Common myeloid progenitor, CD34-positive (primary cell): ENCODE results near the gene FAM169A.

Experiments used
- CTCF ChIA-PET: fragments of 350-600 bp; sonication (Branson Sonifier 250); formaldehyde crosslinking; loops from one replicate; lab custom pipeline; 2021; ENCODE audit warnings: antibody characterized with exemption; lab: Charles Lee
- POLR2A ChIA-PET: fragments of 350-600 bp; sonication (Branson Sonifier 250); formaldehyde crosslinking; loops from one replicate; lab custom pipeline; 2021; ENCODE audit warnings: antibody characterized with exemption; lab: Charles Lee
- DNase-seq, 3 donors: peaks; one replicate each; pipeline versions ENCODE4 v3.0.0 to v3.0.0-alpha.2; 2013
- H3K27ac ChIP-seq, 2 experiments: 1 replicate in 1 of 2; 2 replicates in 1 of 2; pipeline ENCODE4 v1.7.0; 2013; ENCODE audit warnings: inconsistent platforms in 2 of 2, low read length in 2 of 2, mild to moderate bottlenecking in 2 of 2, low read depth in 1 of 2, moderate library complexity in 1 of 2; ENCODE audit not compliant: severe bottlenecking in 2 of 2, insufficient read depth in 1 of 2, poor library complexity in 1 of 2
- H3K27me3 ChIP-seq, 5 experiments: replicated peaks in 2 of 5; 1 replicate in 3 of 5; 2 replicates in 2 of 5; pipeline versions ENCODE4 v1.6.1 to v1.7.0; 2013; ENCODE audit warnings: low read length in 4 of 5, mild to moderate bottlenecking in 2 of 5, moderate library complexity in 2 of 5, inconsistent platforms in 1 of 5; ENCODE audit not compliant: insufficient read depth in 5 of 5, control insufficient read depth in 4 of 5
- H3K36me3 ChIP-seq, 4 experiments: 1 replicate in 2 of 4; 2 replicates in 2 of 4; pipeline versions ENCODE4 v1.6.1 to v1.7.0; 2013; ENCODE audit warnings: low read length in 3 of 4, control low read depth in 1 of 4, mild to moderate bottlenecking in 1 of 4; ENCODE audit not compliant: control insufficient read depth in 4 of 4, insufficient read depth in 4 of 4
- H3K4me1 ChIP-seq, 4 experiments: 1 replicate in 3 of 4; 2 replicates in 1 of 4; pipeline versions ENCODE4 v1.6.1 to v1.7.1; 2013; ENCODE audit warnings: low read length in 3 of 4, mild to moderate bottlenecking in 3 of 4, control low read depth in 1 of 4, inconsistent platforms in 1 of 4, moderate library complexity in 1 of 4; ENCODE audit not compliant: control insufficient read depth in 4 of 4, insufficient read depth in 4 of 4; ENCODE audit errors: control extremely low read depth in 1 of 4
- H3K4me3 ChIP-seq, 7 experiments: 1 replicate in 4 of 7; 2 replicates in 3 of 7; pipeline versions ENCODE4 v1.5.1 to v1.7.0; 2013; ENCODE audit warnings: mild to moderate bottlenecking in 7 of 7, low read length in 6 of 7, moderate library complexity in 6 of 7, inconsistent platforms in 2 of 7, low read depth in 2 of 7, control low read depth in 1 of 7; ENCODE audit not compliant: insufficient read depth in 4 of 7, control insufficient read depth in 1 of 7; ENCODE audit errors: extremely low read depth in 1 of 7
- H3K9me3 ChIP-seq, 5 experiments: 1 replicate in 4 of 5; 2 replicates in 1 of 5; pipeline versions ENCODE4 v1.6.1 to v1.7.1; 2013; ENCODE audit warnings: low read length in 4 of 5, mild to moderate bottlenecking in 2 of 5, inconsistent platforms in 1 of 5, low read depth in 1 of 5, moderate library complexity in 1 of 5; ENCODE audit not compliant: control insufficient read depth in 4 of 5, insufficient read depth in 2 of 5; ENCODE audit errors: control extremely low read depth in 1 of 5
- WGBS: methylation state at CpG from one replicate; pipeline ENCODE4 v1.1.5; 2013; ENCODE audit not compliant: insufficient coverage; 5-methylcytosine and 5-hydroxymethylcytosine counted together

The FAM169A gene

DNA sequence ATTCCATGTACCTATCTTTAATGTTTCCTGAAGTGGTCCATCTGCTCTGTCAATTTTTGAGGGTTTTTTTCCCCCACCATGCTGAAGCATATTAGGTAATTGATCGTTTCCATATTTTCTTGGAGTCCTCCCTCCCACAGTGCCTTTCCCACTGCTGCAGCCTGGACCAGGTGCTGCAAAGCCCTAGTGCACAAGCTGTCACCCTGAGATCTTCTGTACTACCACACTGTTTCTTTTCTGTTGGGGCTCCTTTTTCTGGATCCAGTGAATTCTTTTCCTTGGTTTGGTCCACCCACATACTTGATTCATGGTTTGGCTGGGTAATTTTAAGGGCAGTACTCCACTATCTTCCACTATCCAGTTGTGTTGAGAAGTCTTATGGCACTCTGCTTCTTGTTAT lies 30.9 kb upstream of the FAM169A start:
- no peak overlapping the region for H3K4me3 ChIP-seq
- H3K4me1 ChIP-seq, result no peaks in the 10 kb centered on the region
- H3K27ac ChIP-seq, result no peak overlapping the region
- POLR2A ChIA-PET, result no interaction called here
- H3K36me3 ChIP-seq, result no peaks in the 10 kb centered on the region
- CTCF ChIA-PET, result no interaction called here
- H3K27me3 ChIP-seq, result no peaks in the 10 kb centered on the region
- no peak for DNase-seq
- peaks cover 0 to 3% (median 0%) of the 10 kb centered on the region in 5 experiments for H3K9me3 ChIP-seq
- 100% methylated on average over 1 of the region's 1 CpG for WGBS

- ChIA-PET POLR2A (no interaction called here), CTCF (no interaction called here)
- DNase-seq, result no peak
- Histone ChIP-seq H3K9me3 (peaks cover 0 to 3% (median 0%) of the 10 kb centered on the region in 5 experiments), H3K36me3 (no peaks in the 10 kb centered on the region), H3K27me3 (no peaks in the 10 kb centered on the region), H3K4me3 (no peak overlapping the region), H3K4me1 (no peaks in the 10 kb centered on the region), H3K27ac (no peak overlapping the region)
- 100% methylated on average over 5 of the region's 5 CpGs for WGBS
Observed at GRCh38 chr5:74895906-74896305, 29.7 kb upstream of the FAM169A start.

DNA sequence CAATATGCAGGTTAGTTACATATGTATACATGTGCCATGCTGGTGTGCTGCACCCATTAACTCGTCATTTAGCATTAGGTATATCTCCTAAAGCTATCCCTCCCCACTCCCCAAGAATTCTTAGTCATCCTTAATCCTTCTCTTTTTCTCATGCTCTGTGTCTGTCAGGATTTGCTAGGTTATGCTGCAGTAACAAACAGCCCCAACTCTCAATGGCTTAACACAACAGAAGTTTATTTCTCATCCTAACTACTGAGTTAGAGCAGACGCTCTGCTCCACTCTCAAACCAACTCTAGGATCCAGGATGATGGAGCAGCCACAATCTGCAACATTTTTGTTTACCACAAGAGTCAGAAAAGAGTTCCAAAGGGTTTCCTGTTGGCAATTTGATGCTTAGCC lies 28.2 kb upstream of the FAM169A start:
- 100% methylated on average over 1 of the region's 2 CpGs for WGBS
- DNase-seq, result no peak
- Histone ChIP-seq H3K36me3 (no peaks in the 10 kb centered on the region), H3K4me1 (no peaks in the 10 kb centered on the region), H3K9me3 (peaks cover 0 to 3% (median 0%) of the 10 kb centered on the region in 5 experiments), H3K4me3 (no peak overlapping the region), H3K27ac (no peak overlapping the region), H3K27me3 (no peaks in the 10 kb centered on the region)
- ChIA-PET CTCF (no interaction called here), POLR2A (no interaction called here)

GRCh38 chr5:74892921-74893320 lies 26.7 kb upstream of the FAM169A start:
- H3K36me3 ChIP-seq, result no peaks in the 10 kb centered on the region
- CTCF ChIA-PET, result no interaction called here
- POLR2A ChIA-PET, result interaction anchor here (0.5 kb wide), 1 partner anchor 168 kb away, joined by 5 read pairs; no protein-coding TSS in a partner anchor
- 100% methylated on average over 1 of the region's 2 CpGs for WGBS
- H3K27ac ChIP-seq, result no peak overlapping the region
- DNase-seq, result no peak
- H3K4me1 ChIP-seq, result no peaks in the 10 kb centered on the region
- H3K9me3 ChIP-seq, result peaks cover 0 to 3% (median 0%) of the 10 kb centered on the region in 5 experiments
- no peak overlapping the region for H3K4me3 ChIP-seq
- no peaks in the 10 kb centered on the region for H3K27me3 ChIP-seq

GRCh38 chr5:74889523-74890105 lies 23.4 kb upstream of the FAM169A start:
- no CpG with 5 or more reads among the region's 2 CpGs for WGBS
- ChIA-PET CTCF (interaction anchor here (0.7 kb wide), 1 partner anchor 120 kb away, joined by 3 read pairs; no protein-coding TSS in a partner anchor), POLR2A (interaction anchor here (0.7 kb wide), 1 partner anchor 174 kb away, joined by 4 read pairs; no protein-coding TSS in a partner anchor)
- no peaks in the 10 kb centered on the region for H3K27me3 ChIP-seq
- no peak overlapping the region for H3K4me3 ChIP-seq
- peaks cover 0 to 2% (median 0%) of the 10 kb centered on the region in 5 experiments for H3K9me3 ChIP-seq
- H3K4me1 ChIP-seq, result no peaks in the 10 kb centered on the region
- H3K36me3 ChIP-seq, result no peaks in the 10 kb centered on the region
- no peak overlapping the region for H3K27ac ChIP-seq
- DNase-seq, result no peak

DNA sequence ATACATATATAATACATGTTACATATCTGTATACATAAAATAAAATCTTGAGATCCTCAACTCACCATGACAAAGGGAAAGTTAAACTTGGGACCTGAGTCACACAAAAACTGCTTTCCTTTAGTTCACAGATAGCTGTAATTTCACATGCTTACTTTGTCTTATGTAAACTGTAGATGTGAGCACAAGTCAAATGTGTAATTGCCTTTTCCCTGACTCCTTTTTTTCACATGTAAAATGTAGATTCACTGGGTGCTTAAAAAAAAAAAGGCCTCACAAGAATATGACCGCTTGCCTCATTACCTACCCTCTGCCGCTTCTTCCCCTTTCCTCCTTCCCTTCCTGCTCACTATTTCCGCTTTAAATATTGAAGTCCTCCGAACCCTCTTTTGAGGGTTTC lies 21.9 kb upstream of the FAM169A start:
- 88% methylated on average over 3 of the region's 4 CpGs for WGBS
- ChIA-PET POLR2A (no interaction called here), CTCF (no interaction called here)
- Histone ChIP-seq H3K4me1 (no peaks in the 10 kb centered on the region), H3K27ac (no peak overlapping the region), H3K4me3 (no peak overlapping the region), H3K36me3 (no peaks in the 10 kb centered on the region), H3K9me3 (no peaks in the 10 kb centered on the region), H3K27me3 (no peaks in the 10 kb centered on the region)
- no peak for DNase-seq

DNA sequence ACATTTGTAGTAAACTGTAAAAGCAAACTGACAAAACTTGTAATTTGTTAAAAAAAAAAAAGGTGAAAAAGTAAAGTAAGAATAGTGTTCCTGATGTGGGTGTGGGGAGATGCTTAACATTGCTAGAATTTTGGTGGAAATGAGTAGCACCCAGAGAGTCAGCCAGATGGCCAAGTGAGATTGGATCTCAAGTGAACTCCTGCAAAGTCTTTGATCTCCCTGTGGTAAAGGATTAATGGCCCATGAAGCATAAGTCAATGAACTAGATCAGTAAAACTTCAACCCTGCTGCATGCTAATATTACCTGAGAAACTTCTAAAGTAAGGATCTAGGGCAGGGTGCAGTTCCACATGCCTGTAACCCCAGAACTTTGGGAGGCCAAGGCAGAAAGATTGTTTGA lies 19.0 kb upstream of the FAM169A start:
- no peak for DNase-seq

More for the DNA sequence above, 19.0 kb upstream of the FAM169A start:
- H3K4me1 ChIP-seq, result no peaks in the 10 kb centered on the region
- CTCF ChIA-PET, result no interaction called here
- no peaks in the 10 kb centered on the region for H3K9me3 ChIP-seq
- H3K4me3 ChIP-seq, result no peak overlapping the region
- H3K36me3 ChIP-seq, result no peaks in the 10 kb centered on the region
- no peak overlapping the region for H3K27ac ChIP-seq
- no peaks in the 10 kb centered on the region for H3K27me3 ChIP-seq
- POLR2A ChIA-PET, result no interaction called here
